SK-N-SH (cell line): ENCODE results near the gene OR13C9. TPM values are rescaled to one million over a fixed set of nuclear protein-coding genes. Genes with fewer than 3 reads are reported as not detected.

Source experiments
- CTCF ChIA-PET: fragments of 300-600, 350-600 bp; formaldehyde crosslinking; extraction: SDS; loops from one replicate; lab custom pipeline; 2021; lab: Yijun Ruan, JAX
- POLR2A ChIA-PET: fragments of 350-600 bp; sonication (Branson Sonifier 250); formaldehyde crosslinking; extraction: SDS; loops from one replicate; lab custom pipeline; 2020; ENCODE audit warnings: antibody characterized with exemption, inconsistent platforms; lab: Yijun Ruan, JAX
- DNase-seq: peaks from one replicate; pipeline ENCODE4 v3.0.0; 2012
- H2AFZ ChIP-seq: fragments of 200-600 bp; sonication (generic); 2 replicates; pipeline ENCODE4 v1.8.1; 2016; ENCODE audit warnings: antibody characterized with exemption, mild to moderate bottlenecking, low read depth
- H3F3A ChIP-seq: fragments of 200-600 bp; sonication (generic); replicated peaks from 2 replicates; pipeline ENCODE3; 2016; ENCODE audit warnings: antibody characterized with exemption, mild to moderate bottlenecking; ENCODE audit not compliant: insufficient read depth
- H3K27ac ChIP-seq, 2 experiments: fragments of 200-500 bp in 1 of 2; fragments of 200-600 bp in 1 of 2; sonication (Bioruptor generic) in 1 of 2; sonication (generic), shearing (Covaris generic) in 1 of 2; 2 replicates each; pipeline versions ENCODE4 v1.5.1 to v1.6.1; 2014 to 2016; ENCODE audit warnings: low read depth in 2 of 2, inconsistent platforms in 1 of 2, low read length in 1 of 2, mild to moderate bottlenecking in 1 of 2, mixed read lengths in 1 of 2
- H3K27me3 ChIP-seq: fragments of 200-600 bp; sonication (generic), shearing (Covaris generic); 2 replicates; pipeline ENCODE4 v1.6.1; 2016; ENCODE audit warnings: mixed run types; ENCODE audit not compliant: insufficient read depth
- H3K36me3 ChIP-seq, 2 experiments: fragments of 200-500 bp in 1 of 2; fragments of 200-600 bp in 1 of 2; sonication (Bioruptor generic) in 1 of 2; sonication (generic) in 1 of 2; replicated peaks in 1 of 2; 2 replicates each; pipeline versions ENCODE3 to v1.5.1; 2014 to 2016; ENCODE audit warnings: low read length in 1 of 2, mild to moderate bottlenecking in 1 of 2; ENCODE audit not compliant: insufficient read depth in 2 of 2, control insufficient read depth in 1 of 2
- H3K4me1 ChIP-seq, 2 experiments: fragments of 200-500 bp in 1 of 2; fragments of 200-600 bp in 1 of 2; sonication (Bioruptor generic) in 1 of 2; sonication (generic), shearing (Covaris generic) in 1 of 2; 2 replicates each; pipeline versions ENCODE4 v1.5.1 to v1.6.1; 2014 to 2016; ENCODE audit warnings: low read depth in 1 of 2, low read length in 1 of 2, mixed run types in 1 of 2; ENCODE audit not compliant: insufficient read depth in 2 of 2, control insufficient read depth in 1 of 2
- H3K4me2 ChIP-seq: fragments of 200-600 bp; sonication (generic), shearing (Covaris generic); 2 replicates; pipeline ENCODE4 v1.6.1; 2017; ENCODE audit warnings: mixed run types
- H3K4me3 ChIP-seq, 2 experiments: fragments of 200-500 bp in 1 of 2; fragments of 200-600 bp in 1 of 2; sonication (Bioruptor generic) in 1 of 2; sonication (generic), shearing (Covaris generic) in 1 of 2; 2 replicates each; pipeline versions ENCODE4 v1.5.1 to v1.8.1; 2014 to 2016; ENCODE audit warnings: low read depth in 2 of 2, inconsistent platforms in 1 of 2, low read length in 1 of 2, mild to moderate bottlenecking in 1 of 2, mixed read lengths in 1 of 2, moderate library complexity in 1 of 2
- H3K79me2 ChIP-seq: fragments of 200-600 bp; sonication (generic); 2 replicates; pipeline ENCODE4 v1.8.1; 2017; ENCODE audit warnings: mild to moderate bottlenecking; ENCODE audit not compliant: insufficient read depth
- H3K9ac ChIP-seq: fragments of 200-600 bp; sonication (generic); 2 replicates; pipeline ENCODE4 v1.6.1; 2017; ENCODE audit warnings: mixed run types
- H3K9me2 ChIP-seq: fragments of 200-600 bp; sonication (generic); 2 replicates; pipeline ENCODE4 v1.6.1; 2017; ENCODE audit warnings: mixed run types
- H3K9me3 ChIP-seq: fragments of 200-600 bp; sonication (generic); 2 replicates; pipeline ENCODE4 v1.6.1; 2017; ENCODE audit warnings: mixed run types, mild to moderate bottlenecking, moderate library complexity
- H4K20me1 ChIP-seq: fragments of 200-600 bp; sonication (generic); 2 replicates; pipeline ENCODE4 v1.6.1; 2017; ENCODE audit warnings: mild to moderate bottlenecking, mixed run types; ENCODE audit not compliant: insufficient read depth
- EZH2phosphoT487 ChIP-seq: fragments of 200-600 bp; sonication (generic); IDR thresholded peaks from 2 replicates; pipeline ENCODE4 v1.6.1; 2017; ENCODE audit warnings: low read depth, mixed run types, mild to moderate bottlenecking, antibody characterized with exemption, moderate library complexity, borderline replicate concordance
- FOSL2 ChIP-seq: IDR thresholded peaks from 2 replicates; pipeline ENCODE4 v1.4.0; 2012; ENCODE audit warnings: low read depth, mild to moderate bottlenecking, moderate library complexity, borderline replicate concordance
- FOXM1 ChIP-seq: IDR thresholded peaks from 2 replicates; pipeline ENCODE4 v1.4.0; 2012; ENCODE audit warnings: low read depth, mild to moderate bottlenecking
- GABPA ChIP-seq: IDR thresholded peaks from 2 replicates; pipeline ENCODE4 v1.4.0; 2012; ENCODE audit warnings: low read depth, mild to moderate bottlenecking
- GATA2 ChIP-seq: sonication (generic); formaldehyde crosslinking; IDR thresholded peaks from 2 replicates; pipeline ENCODE4 v1.5.0; 2020; ENCODE audit warnings: mild to moderate bottlenecking, missing genetic modification reagents
- JUND ChIP-seq: IDR thresholded peaks from 2 replicates; pipeline ENCODE4 v1.4.0; 2012
- MEF2A ChIP-seq: IDR thresholded peaks from 2 replicates; pipeline ENCODE4 v1.4.0; 2012; ENCODE audit warnings: low read depth, borderline replicate concordance
- MXI1 ChIP-seq: IDR thresholded peaks from 2 replicates; pipeline ENCODE4 v1.6.1; 2012; ENCODE audit warnings: mild to moderate bottlenecking, low read depth, low read length, improper control_type of control experiment
- NFIC ChIP-seq: IDR thresholded peaks from 2 replicates; pipeline ENCODE4 v1.4.0; 2012; ENCODE audit warnings: borderline replicate concordance
- NRF1 ChIP-seq: IDR thresholded peaks from 2 replicates; pipeline ENCODE4 v1.6.1; 2012; ENCODE audit warnings: low read depth, mild to moderate bottlenecking, low read length
- POLR2AphosphoS5 ChIP-seq: IDR thresholded peaks from 2 replicates; pipeline ENCODE4 v1.6.1; 2012; ENCODE audit warnings: low read depth, low read length
- RXRA ChIP-seq: IDR thresholded peaks from 2 replicates; pipeline ENCODE4 v1.4.0; 2012; ENCODE audit warnings: low read depth, mild to moderate bottlenecking, borderline replicate concordance
- SIN3A ChIP-seq: IDR thresholded peaks from 2 replicates; pipeline ENCODE4 v1.6.1; 2012; ENCODE audit warnings: low read depth, mild to moderate bottlenecking, low read length, moderate library complexity, borderline replicate concordance
- SMC3 ChIP-seq: IDR thresholded peaks from 2 replicates; pipeline ENCODE4 v1.6.1; 2012; ENCODE audit warnings: low read depth, low read length, improper control_type of control experiment
- TCF12 ChIP-seq: IDR thresholded peaks from 2 replicates; pipeline ENCODE4 v1.4.0; 2012
- WGBS: methylation state at CpG from one replicate; pipeline ENCODE4 v1.1.6; 2017; ENCODE audit warnings: low lambda C conversion rate; 5-methylcytosine and 5-hydroxymethylcytosine counted together
- polyA plus RNA-seq, 3 experiments: library from polyadenylated mRNA; depleted of rRNA; stranded (reverse); fragments of >200 nt; gene quantifications; 2 replicates each; pipeline ENCODE4 v1.2.3, GENCODE V29; 2012
- TF ChIP-seq, protein P1 (sequence below): fragments of 150-350 bp; IDR thresholded peaks from 2 replicates; pipeline ENCODE4 v1.6.1; 2016; ENCODE audit warnings: mild to moderate bottlenecking, low read depth, low read length
- TF ChIP-seq, protein P2 (sequence below): IDR thresholded peaks from 2 replicates; pipeline ENCODE4; 2012
- TF ChIP-seq, protein P3 (sequence below): IDR thresholded peaks from 2 replicates; pipeline ENCODE4 v1.4.0; 2012; ENCODE audit warnings: low read depth, borderline replicate concordance
- TF ChIP-seq, protein P4 (sequence below): IDR thresholded peaks from 2 replicates; pipeline ENCODE4 v1.4.0; 2012; ENCODE audit warnings: low read depth
- TF ChIP-seq, protein P5 (sequence below): IDR thresholded peaks from 2 replicates; pipeline ENCODE4 v1.4.0; 2012; ENCODE audit warnings: low read depth, borderline replicate concordance

Gene OR13C9
- polyA plus RNA-seq, 1 of the 3 experiments (the other 2 are of a cell fraction), result not detected

DNA sequence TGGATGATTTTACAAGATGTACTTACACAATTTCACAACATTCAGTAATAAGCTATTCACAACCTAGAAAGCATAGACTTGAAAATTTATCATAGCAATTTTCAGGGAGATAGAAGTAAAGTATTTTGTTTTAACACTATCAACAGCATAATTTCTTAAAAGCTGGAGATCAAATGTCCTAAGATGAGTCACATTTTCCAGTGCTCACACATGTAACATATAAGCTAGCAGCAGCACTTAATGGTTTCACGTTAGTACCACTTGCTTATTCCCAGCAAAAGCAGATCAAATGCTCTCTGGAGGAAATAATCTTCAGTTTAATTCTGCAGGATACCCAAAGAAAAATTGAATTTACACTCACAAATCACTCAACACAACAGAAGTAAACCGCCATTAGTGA is 42.5 kb downstream of the OR13C9 start:
- H3K36me3 ChIP-seq, result no peaks in the 10 kb centered on the region
- no peaks in the 10 kb centered on the region for H3K9me2 ChIP-seq
- TF ChIP-seq MXI1, result no peak
- no peak for TF ChIP-seq POLR2AphosphoS5
- TF ChIP-seq GABPA, result no peak
- no peak for TF ChIP-seq GATA2 (CRISPR knock-in tag)
- TF ChIP-seq RXRA, result no peak
- no peak for TF ChIP-seq EZH2phosphoT487
- TF ChIP-seq FOSL2, result no peak
- no peak for TF ChIP-seq SIN3A
- TF ChIP-seq, protein P1, sequence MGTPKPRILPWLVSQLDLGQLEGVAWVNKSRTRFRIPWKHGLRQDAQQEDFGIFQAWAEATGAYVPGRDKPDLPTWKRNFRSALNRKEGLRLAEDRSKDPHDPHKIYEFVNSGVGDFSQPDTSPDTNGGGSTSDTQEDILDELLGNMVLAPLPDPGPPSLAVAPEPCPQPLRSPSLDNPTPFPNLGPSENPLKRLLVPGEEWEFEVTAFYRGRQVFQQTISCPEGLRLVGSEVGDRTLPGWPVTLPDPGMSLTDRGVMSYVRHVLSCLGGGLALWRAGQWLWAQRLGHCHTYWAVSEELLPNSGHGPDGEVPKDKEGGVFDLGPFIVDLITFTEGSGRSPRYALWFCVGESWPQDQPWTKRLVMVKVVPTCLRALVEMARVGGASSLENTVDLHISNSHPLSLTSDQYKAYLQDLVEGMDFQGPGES, result no peak
- TF ChIP-seq NRF1, result no peak
- TF ChIP-seq NFIC, result no peak
- no peak for TF ChIP-seq TCF12
- no peak for TF ChIP-seq FOXM1
- no peak for TF ChIP-seq JUND
- TF ChIP-seq, all 33 proteins: peak for 0
- H2AFZ ChIP-seq, result no peak overlapping the region
- H3K9me3 ChIP-seq, result no peaks in the 10 kb centered on the region; the same call in none of the 2 replicates
- H3F3A ChIP-seq, result no peaks in the 10 kb centered on the region
- no peaks in the 10 kb centered on the region for H3K4me1 ChIP-seq
- H3K9ac ChIP-seq, result no peak overlapping the region
- ChIA-PET POLR2A (no interaction called here), CTCF (no interaction called here)
- H4K20me1 ChIP-seq, result no peaks in the 10 kb centered on the region
- no peak overlapping the region for H3K4me3 ChIP-seq
- DNase-seq, result no peak
- no peaks in the 10 kb centered on the region for H3K79me2 ChIP-seq
- no peaks in the 10 kb centered on the region; the same call in 1 of the 2 replicates for H3K27me3 ChIP-seq
- no peak overlapping the region for H3K4me2 ChIP-seq
- no peak overlapping the region for H3K27ac ChIP-seq
- 0% methylated on average over 2 of the region's 2 CpGs for WGBS

DNA sequence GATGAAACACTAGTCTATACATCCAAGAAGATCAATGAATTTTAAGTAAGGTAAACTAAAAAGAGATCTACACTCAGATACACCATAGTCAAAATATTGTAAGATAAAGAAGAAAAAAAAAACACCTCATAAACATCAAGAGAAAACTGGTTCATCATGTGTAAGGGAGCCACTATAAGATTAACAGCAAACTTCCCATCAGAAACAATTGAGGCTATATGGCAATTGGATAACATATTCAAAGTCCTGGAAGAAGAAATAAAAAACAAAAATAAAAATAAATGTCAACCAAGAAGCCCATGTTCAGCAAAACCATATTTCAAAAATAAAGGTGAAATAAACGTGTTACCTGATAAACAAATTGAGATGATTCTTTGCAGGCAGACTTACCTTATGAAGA is 45.4 kb downstream of the OR13C9 start:
- no peaks in the 10 kb centered on the region for H3K79me2 ChIP-seq
- no peaks in the 10 kb centered on the region for H3F3A ChIP-seq
- no peaks in the 10 kb centered on the region for H3K27me3 ChIP-seq
- no peaks in the 10 kb centered on the region for H3K36me3 ChIP-seq
- no peak overlapping the region for H3K9ac ChIP-seq
- no peak overlapping the region for H3K27ac ChIP-seq
- ChIA-PET CTCF (no interaction called here), POLR2A (no interaction called here)
- no peak overlapping the region for H3K4me2 ChIP-seq
- H2AFZ ChIP-seq, result no peak overlapping the region
- H4K20me1 ChIP-seq, result no peaks in the 10 kb centered on the region
- 0% methylated on average over 1 of the region's 1 CpG for WGBS
- H3K9me2 ChIP-seq, result no peaks in the 10 kb centered on the region
- no peak for DNase-seq
- TF ChIP-seq FOXM1, result no peak
- TF ChIP-seq, protein P1, result no peak
- TF ChIP-seq, protein P2, sequence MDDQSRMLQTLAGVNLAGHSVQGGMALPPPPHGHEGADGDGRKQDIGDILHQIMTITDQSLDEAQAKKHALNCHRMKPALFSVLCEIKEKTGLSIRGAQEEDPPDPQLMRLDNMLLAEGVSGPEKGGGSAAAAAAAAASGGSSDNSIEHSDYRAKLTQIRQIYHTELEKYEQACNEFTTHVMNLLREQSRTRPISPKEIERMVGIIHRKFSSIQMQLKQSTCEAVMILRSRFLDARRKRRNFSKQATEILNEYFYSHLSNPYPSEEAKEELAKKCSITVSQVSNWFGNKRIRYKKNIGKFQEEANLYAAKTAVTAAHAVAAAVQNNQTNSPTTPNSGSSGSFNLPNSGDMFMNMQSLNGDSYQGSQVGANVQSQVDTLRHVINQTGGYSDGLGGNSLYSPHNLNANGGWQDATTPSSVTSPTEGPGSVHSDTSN, result no peak
- TF ChIP-seq, protein P3, sequence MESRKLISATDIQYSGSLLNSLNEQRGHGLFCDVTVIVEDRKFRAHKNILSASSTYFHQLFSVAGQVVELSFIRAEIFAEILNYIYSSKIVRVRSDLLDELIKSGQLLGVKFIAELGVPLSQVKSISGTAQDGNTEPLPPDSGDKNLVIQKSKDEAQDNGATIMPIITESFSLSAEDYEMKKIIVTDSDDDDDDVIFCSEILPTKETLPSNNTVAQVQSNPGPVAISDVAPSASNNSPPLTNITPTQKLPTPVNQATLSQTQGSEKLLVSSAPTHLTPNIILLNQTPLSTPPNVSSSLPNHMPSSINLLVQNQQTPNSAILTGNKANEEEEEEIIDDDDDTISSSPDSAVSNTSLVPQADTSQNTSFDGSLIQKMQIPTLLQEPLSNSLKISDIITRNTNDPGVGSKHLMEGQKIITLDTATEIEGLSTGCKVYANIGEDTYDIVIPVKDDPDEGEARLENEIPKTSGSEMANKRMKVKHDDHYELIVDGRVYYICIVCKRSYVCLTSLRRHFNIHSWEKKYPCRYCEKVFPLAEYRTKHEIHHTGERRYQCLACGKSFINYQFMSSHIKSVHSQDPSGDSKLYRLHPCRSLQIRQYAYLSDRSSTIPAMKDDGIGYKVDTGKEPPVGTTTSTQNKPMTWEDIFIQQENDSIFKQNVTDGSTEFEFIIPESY, result no peak
- TF ChIP-seq MEF2A, result no peak
- no peak for TF ChIP-seq SMC3
- TF ChIP-seq, protein P4, sequence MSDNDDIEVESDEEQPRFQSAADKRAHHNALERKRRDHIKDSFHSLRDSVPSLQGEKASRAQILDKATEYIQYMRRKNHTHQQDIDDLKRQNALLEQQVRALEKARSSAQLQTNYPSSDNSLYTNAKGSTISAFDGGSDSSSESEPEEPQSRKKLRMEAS, result no peak
- TF ChIP-seq, protein P5, sequence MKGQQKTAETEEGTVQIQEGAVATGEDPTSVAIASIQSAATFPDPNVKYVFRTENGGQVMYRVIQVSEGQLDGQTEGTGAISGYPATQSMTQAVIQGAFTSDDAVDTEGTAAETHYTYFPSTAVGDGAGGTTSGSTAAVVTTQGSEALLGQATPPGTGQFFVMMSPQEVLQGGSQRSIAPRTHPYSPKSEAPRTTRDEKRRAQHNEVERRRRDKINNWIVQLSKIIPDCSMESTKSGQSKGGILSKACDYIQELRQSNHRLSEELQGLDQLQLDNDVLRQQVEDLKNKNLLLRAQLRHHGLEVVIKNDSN, result no peak
- no peaks in the 10 kb centered on the region; the same call in none of the 2 replicates for H3K9me3 ChIP-seq
- H3K4me1 ChIP-seq, result no peaks in the 10 kb centered on the region
- H3K4me3 ChIP-seq, result no peak overlapping the region
